SK-N-SH (cell line): ENCODE results near the gene PIH1D1.

Source experiments
- CHD2 ChIP-seq: fragments of 150-350 bp; IDR thresholded peaks from 2 replicates; pipeline ENCODE4 v1.6.1; 2018; ENCODE audit warnings: low read length; ENCODE audit not compliant: partially characterized antibody
- EZH2phosphoT487 ChIP-seq: fragments of 200-600 bp; sonication (generic); IDR thresholded peaks from 2 replicates; pipeline ENCODE4 v1.6.1; 2017; ENCODE audit warnings: low read depth, mixed run types, mild to moderate bottlenecking, antibody characterized with exemption, moderate library complexity, borderline replicate concordance
- GABPA ChIP-seq: IDR thresholded peaks from 2 replicates; pipeline ENCODE4 v1.4.0; 2012; ENCODE audit warnings: low read depth, mild to moderate bottlenecking
- SMC3 ChIP-seq: IDR thresholded peaks from 2 replicates; pipeline ENCODE4 v1.6.1; 2012; ENCODE audit warnings: low read depth, low read length, improper control_type of control experiment
- TF ChIP-seq, protein P1 (sequence below): fragments of 200-600 bp; sonication (generic); IDR thresholded peaks from 2 replicates; pipeline ENCODE4 v1.6.1; 2017; ENCODE audit warnings: antibody characterized with exemption, mild to moderate bottlenecking, moderate library complexity

DNA sequence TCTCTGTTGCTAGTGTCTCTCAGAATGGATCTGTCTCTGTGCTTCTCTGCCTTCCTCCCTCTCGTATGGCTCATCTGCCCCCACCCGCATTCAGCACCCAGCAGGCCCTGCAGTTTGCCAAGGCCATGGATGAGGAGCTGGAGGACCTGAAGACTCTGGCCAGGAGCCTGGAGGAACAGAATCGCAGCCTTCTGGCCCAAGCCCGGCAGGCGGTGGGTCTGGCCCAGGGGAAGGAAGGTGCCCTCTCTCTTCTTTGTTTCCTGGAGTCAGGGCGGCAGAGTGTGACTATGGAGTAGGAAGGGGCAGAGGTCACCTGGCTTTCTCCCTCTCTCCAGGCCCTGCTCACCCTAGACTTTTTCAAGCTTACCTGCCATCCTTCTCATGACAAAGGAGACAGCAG, 52.7 kb downstream of the PIH1D1 start:
- TF ChIP-seq CHD2 (no peak), EZH2phosphoT487 (no peak), SMC3 (no peak), GABPA (no peak)
- TF ChIP-seq, protein P1, sequence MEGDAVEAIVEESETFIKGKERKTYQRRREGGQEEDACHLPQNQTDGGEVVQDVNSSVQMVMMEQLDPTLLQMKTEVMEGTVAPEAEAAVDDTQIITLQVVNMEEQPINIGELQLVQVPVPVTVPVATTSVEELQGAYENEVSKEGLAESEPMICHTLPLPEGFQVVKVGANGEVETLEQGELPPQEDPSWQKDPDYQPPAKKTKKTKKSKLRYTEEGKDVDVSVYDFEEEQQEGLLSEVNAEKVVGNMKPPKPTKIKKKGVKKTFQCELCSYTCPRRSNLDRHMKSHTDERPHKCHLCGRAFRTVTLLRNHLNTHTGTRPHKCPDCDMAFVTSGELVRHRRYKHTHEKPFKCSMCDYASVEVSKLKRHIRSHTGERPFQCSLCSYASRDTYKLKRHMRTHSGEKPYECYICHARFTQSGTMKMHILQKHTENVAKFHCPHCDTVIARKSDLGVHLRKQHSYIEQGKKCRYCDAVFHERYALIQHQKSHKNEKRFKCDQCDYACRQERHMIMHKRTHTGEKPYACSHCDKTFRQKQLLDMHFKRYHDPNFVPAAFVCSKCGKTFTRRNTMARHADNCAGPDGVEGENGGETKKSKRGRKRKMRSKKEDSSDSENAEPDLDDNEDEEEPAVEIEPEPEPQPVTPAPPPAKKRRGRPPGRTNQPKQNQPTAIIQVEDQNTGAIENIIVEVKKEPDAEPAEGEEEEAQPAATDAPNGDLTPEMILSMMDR, result no peak
